Esophagus squamous epithelium (tissue), 5 donors: ENCODE data around the gene SERGEF. TPM values are rescaled to one million over a fixed set of nuclear protein-coding genes. Genes with fewer than 3 reads are reported as not detected.

ENCODE experiments used
- DNase-seq: peaks from one replicate; lab custom pipeline; 2025; lab: John Stamatoyannopoulos, UW
- H3K27ac ChIP-seq, 4 donors: fragments of 200-600 bp; sonication (generic); one replicate each; pipeline ENCODE4 v1.5.1; 2016 to 2019; ENCODE audit warnings: mild to moderate bottlenecking in 1 of 4
- H3K27me3 ChIP-seq, 4 donors: fragments of 200-600 bp; sonication (generic); 1 replicate in 3 of 4; 2 replicates in 1 of 4; pipeline versions ENCODE4 v1.5.1 to v1.6.0; 2017 to 2021; ENCODE audit warnings: antibody characterized with exemption in 1 of 4
- H3K36me3 ChIP-seq, 3 donors: fragments of 200-600 bp; sonication (generic); one replicate each; pipeline ENCODE4 v1.5.1; 2016 to 2019
- H3K4me1 ChIP-seq, 3 donors: fragments of 200-600 bp; sonication (generic); one replicate each; pipeline ENCODE4 v1.5.1; 2017 to 2019
- H3K4me3 ChIP-seq, 4 donors: fragments of 200-600 bp; sonication (generic); 1 replicate in 3 of 4; 2 replicates in 1 of 4; pipeline ENCODE4 v1.5.1; 2016 to 2019; ENCODE audit warnings: mild to moderate bottlenecking in 2 of 4, moderate library complexity in 1 of 4
- H3K9me3 ChIP-seq, 3 donors: fragments of 200-600 bp; sonication (generic); one replicate each; pipeline ENCODE4 v1.5.1; 2016 to 2019
- POLR2A ChIP-seq, 4 donors: fragments of 450-650 bp; IDR thresholded peaks; one replicate each; pipeline ENCODE4 v1.6.1; 2017; ENCODE audit warnings: antibody characterized with exemption in 4 of 4, mild to moderate bottlenecking in 4 of 4, moderate library complexity in 3 of 4
- WGBS, 2 donors: methylation state at CpG; one replicate each; pipeline ENCODE4 v1.1.5; 2018; 5-methylcytosine and 5-hydroxymethylcytosine counted together
- intact Hi-C: fragments of 100-400 bp; cut with DNase I; formaldehyde crosslinking; loops from one replicate; pipeline ENCODE4 v1.15.0; 2022
- total RNA-seq, 4 donors: library from RNA; depleted of rRNA; stranded (reverse); fragments of >200 nt; gene quantifications; one replicate each; pipeline ENCODE4 v1.1.0, GENCODE V29; 2016
- TF ChIP-seq, protein P1 (sequence below), 6 experiments: fragments of 450-650 bp in 4 of 6; fragments of 200-600 bp in 2 of 6; sonication (generic) in 2 of 6; IDR thresholded peaks; one replicate each; pipeline ENCODE4 v1.5.1; 2016 to 2019; ENCODE audit warnings: antibody characterized with exemption in 6 of 6, mild to moderate bottlenecking in 4 of 6, moderate library complexity in 4 of 6
- donor health status: DM: yes; HTN: yes; CAD: no.

Gene SERGEF
- total RNA-seq = 10 to 100 TPM in 3 of 4 donors, 1 to 10 TPM in 1; 4.2 to 35.7 (median 13.4) TPM

DNA sequence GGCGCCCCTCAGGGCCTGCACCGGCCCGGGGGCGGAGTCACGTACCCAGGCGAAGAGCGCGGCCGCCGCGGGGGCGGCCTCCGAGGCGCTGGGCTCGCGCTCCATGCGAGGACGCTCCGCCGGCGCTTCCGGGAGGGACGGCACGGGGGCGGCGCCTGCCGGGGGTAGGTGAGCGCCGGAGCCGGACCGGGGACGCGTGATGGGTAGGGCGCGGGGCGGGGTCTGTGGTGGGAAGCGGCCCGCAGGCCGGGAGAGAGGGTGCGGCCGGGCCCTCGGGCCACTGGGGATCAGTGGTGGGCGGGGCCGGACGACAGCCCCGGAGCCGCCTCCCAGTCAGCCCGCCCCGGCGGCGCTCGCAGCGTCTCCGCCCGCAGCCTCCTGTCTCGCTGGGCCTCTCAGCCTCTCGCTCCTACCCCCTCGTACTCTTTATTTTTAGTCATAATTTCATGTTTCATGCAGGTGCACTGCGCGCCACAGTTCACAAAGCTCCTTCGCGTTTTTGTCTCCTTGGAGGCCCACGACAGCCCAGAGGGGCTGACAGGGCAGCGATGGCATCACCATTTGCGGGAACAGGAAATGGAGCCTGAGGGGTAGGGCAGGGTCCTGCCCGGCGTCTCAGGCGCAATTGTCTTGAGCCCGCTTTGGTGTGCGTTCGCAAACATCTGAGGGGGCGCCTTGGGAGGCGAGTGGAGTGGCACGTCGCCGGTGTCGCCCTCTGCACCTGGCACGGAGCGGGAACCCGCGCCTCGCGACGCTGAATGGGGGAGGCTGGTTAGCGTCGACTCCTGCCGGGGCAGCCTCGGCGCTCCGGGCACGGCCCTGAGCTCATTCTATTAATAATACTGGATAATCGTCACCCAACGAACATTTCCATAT lies at the start of gene SERGEF:
SERGEF (minus strand) TSS at position 142 of the 876 bp plus-strand sequence; CDS start at position 105, 37 bp downstream.
- intact Hi-C loops = no loop called here
- peaks cover 0 to 25% (median 0%) of the 10 kb centered on the region in 3 donors for H3K4me1 ChIP-seq

DNA sequence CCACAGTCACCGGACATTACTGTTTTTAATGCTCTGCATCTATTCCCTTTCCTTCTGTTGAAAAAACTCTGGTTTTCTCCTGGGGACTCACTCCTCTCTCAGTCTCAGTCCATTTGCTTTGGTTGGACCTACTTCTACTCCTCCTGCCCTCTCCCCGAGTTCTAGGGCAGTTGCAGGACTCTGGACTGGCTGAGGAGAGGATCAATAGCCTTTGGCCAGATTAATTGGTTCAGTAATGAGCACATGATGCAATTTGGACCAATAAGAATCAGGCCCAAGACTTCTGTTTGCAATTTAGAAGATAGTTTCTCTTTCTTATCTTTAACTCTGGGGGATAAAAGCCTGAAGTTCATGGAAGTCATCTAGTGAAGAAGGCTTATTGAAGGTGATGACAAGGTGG lies 48.5 kb upstream of the SERGEF start:
- TF ChIP-seq, protein P1, sequence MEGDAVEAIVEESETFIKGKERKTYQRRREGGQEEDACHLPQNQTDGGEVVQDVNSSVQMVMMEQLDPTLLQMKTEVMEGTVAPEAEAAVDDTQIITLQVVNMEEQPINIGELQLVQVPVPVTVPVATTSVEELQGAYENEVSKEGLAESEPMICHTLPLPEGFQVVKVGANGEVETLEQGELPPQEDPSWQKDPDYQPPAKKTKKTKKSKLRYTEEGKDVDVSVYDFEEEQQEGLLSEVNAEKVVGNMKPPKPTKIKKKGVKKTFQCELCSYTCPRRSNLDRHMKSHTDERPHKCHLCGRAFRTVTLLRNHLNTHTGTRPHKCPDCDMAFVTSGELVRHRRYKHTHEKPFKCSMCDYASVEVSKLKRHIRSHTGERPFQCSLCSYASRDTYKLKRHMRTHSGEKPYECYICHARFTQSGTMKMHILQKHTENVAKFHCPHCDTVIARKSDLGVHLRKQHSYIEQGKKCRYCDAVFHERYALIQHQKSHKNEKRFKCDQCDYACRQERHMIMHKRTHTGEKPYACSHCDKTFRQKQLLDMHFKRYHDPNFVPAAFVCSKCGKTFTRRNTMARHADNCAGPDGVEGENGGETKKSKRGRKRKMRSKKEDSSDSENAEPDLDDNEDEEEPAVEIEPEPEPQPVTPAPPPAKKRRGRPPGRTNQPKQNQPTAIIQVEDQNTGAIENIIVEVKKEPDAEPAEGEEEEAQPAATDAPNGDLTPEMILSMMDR (IDR thresholded peaks at IDR 0.05) = no peak
- no peak for TF ChIP-seq POLR2A (IDR thresholded peaks at IDR 0.05)
- H3K36me3 ChIP-seq = no peaks in the 10 kb centered on the region
- no peak overlapping the region for H3K4me3 ChIP-seq
- no peaks in the 10 kb centered on the region for H3K9me3 ChIP-seq
- H3K27me3 ChIP-seq = no peaks in the 10 kb centered on the region
- intact Hi-C loops = no loop called here
- H3K27ac ChIP-seq = no peak overlapping the region
- no peak for DNase-seq
- 77 to 81% methylated on average over 2 of the region's 2 CpGs for WGBS, 2 donors
- no peaks in the 10 kb centered on the region for H3K4me1 ChIP-seq

More for the DNA sequence above, at the start of gene SERGEF:
- peak in 2 of 4 donors; percentile 65 to 74 for TF ChIP-seq POLR2A (IDR thresholded peaks at IDR 0.05)
- TF ChIP-seq, protein P1 (IDR thresholded peaks at IDR 0.05) = peak in 3 of 6 experiments; percentile 37 to 45 (median 45)
- peak within 1 kb of the TSS; percentile 69 to 89 (median 86) for H3K27ac ChIP-seq
- 0 to 1% methylated on average over 13 to 39 of the region's 93 CpGs for WGBS, 2 donors
- no peaks in the 10 kb centered on the region for H3K9me3 ChIP-seq
- peaks cover 0 to 5% (median 0%) of the 10 kb centered on the region in 4 donors for H3K27me3 ChIP-seq
- peak within 1 kb of the TSS; percentile 66 to 79 (median 70) for H3K4me3 ChIP-seq
- DNase-seq = peak; percentile 78
- no peaks in the 10 kb centered on the region for H3K36me3 ChIP-seq

DNA sequence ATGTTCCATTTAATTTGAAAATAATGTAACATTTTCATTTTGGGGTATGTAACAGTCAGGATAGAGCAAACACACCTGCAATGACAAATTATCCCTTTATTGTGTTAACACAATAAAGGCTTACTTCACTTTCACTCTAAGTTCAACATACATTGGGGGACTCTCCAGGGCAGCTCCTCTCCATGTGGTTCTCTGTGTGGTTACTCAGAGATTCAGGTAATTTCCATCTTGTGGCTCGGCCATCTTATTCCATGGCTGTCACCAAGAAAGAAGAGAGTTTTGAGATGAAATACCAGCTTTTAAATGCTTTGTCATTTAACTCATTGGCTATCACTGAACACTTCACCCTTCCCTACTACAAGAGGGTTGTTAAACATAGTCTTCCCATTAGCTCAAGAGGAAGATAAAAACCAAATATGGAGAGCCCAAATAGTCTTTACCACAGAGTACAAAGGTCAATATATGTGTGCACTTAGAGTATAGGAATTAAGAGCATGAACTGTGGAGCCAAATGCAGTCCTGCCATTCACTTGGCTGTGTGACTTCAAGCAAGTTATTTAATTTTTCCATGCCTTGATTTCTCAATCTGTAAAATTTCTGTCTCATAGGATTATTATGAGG lies 43.8 kb upstream of the SERGEF start:
- WGBS, 2 donors = 50 to 58% methylated on average over 1 of the region's 1 CpG
- Histone ChIP-seq H3K9me3 (no peaks in the 10 kb centered on the region), H3K4me3 (no peak overlapping the region), H3K27ac (no peak overlapping the region), H3K27me3 (no peaks in the 10 kb centered on the region), H3K36me3 (no peaks in the 10 kb centered on the region), H3K4me1 (no peaks in the 10 kb centered on the region)
- intact Hi-C loops = no loop called here
- no peak for DNase-seq
- TF ChIP-seq, protein P1 (IDR thresholded peaks at IDR 0.05) = no peak
- no peak for TF ChIP-seq POLR2A (IDR thresholded peaks at IDR 0.05)

DNA sequence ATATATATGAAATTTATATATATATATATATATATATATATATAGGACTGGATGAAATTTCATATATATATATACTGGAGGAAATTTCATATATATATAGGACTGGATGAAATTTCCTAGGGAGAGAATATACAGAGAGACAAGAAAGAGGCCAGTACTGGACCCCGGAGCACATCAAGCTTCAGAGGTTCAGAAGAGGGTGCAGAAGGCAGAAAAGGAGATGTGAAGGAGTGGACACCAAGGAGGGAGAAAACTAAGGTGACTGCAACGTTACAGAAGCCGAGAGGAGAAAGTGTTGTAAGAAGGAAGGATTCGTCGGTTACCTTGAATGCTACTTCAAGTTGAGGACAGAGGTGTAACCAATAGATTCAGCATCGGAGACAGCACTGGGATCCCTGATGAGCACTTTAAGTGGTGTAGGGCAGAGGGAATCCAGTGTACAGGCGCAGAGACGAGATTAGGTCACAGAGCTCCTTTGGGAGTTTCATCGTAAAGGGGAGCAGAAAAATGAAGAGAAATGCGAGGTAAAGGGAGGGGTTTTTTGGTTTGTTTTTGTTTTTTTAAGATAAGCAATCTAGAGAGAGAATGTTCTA lies 41.8 kb upstream of the SERGEF start:
- Histone ChIP-seq H3K4me3 (no peak overlapping the region), H3K4me1 (no peaks in the 10 kb centered on the region), H3K27ac (no peak overlapping the region), H3K27me3 (no peaks in the 10 kb centered on the region), H3K9me3 (no peaks in the 10 kb centered on the region), H3K36me3 (no peaks in the 10 kb centered on the region)
- 85 to 92% methylated on average over 10 of the region's 10 CpGs for WGBS, 2 donors
- no peak for DNase-seq
- TF ChIP-seq, protein P1 (IDR thresholded peaks at IDR 0.05) = no peak
- TF ChIP-seq POLR2A (IDR thresholded peaks at IDR 0.05) = no peak
- intact Hi-C loops = no loop called here
